IPS-11a (cell line): ENCODE results near the gene VOPP1.
"Not testable (repeated sequence)": the region's sequence is repeated elsewhere in the genome, so short reads cannot be mapped to it uniquely, and the experiment has no call there.

Source experiments
- H3K4me3 ChIP-seq: one replicate; pipeline ENCODE4 v1.5.1; 2013; ENCODE audit warnings: low read depth, low read length, control low read depth

The VOPP1 gene

DNA sequence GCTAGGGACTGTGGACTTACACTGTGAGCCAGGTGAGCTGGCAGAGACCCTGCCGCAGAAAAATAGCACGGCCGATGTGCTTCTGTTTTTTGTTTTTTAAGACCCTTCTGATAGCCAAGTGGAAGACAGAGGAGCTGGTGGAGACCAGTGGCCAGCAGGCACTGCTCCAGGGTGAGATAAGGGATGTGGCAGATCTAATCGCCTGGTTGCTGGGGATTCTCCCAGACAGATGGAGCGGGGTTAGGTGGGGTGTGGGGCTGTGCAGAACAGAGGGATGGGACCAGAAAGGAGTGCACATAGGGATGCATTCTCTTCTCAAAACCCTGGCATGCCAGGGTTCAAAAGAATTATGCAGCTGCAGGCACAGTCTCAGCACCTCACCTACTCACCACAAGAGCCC, 82.2 kb downstream of the VOPP1 start:
- H3K4me3 ChIP-seq = no peak overlapping the region

GRCh38 chr7:55489552-55489951, 82.8 kb downstream of the VOPP1 start:
- no peak overlapping the region for H3K4me3 ChIP-seq

GRCh38 chr7:55488804-55489340, 83.4 kb downstream of the VOPP1 start:
- H3K4me3 ChIP-seq = no peak overlapping the region

- no peak overlapping the region for H3K4me3 ChIP-seq
Observed at GRCh38 chr7:55488216-55488615, 84.1 kb downstream of the VOPP1 start.

DNA sequence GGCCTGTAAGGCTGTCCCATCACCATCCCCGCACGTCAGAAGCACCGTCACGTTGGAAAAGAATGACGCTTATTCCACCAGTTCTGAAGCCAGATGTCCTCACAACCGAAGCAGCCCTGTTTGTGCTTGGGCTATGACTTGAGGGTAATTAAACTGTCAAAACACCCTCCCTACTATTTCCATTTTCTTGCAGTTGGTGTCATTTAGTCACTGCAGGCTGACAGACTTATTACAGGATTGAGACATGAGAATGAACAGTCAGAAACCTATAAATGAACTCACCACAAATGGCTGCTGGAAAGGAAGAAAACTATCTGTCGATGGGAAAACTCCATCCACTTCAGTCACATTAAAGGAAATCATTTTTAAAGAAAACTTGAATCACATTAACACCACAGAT, 85.3 kb downstream of the VOPP1 start:
- no peak overlapping the region for H3K4me3 ChIP-seq

GRCh38 chr7:55486192-55486590, 86.1 kb downstream of the VOPP1 start:
- no peak overlapping the region for H3K4me3 ChIP-seq

GRCh38 chr7:55485501-55486191, 86.7 kb downstream of the VOPP1 start:
- H3K4me3 ChIP-seq = no peak overlapping the region

DNA sequence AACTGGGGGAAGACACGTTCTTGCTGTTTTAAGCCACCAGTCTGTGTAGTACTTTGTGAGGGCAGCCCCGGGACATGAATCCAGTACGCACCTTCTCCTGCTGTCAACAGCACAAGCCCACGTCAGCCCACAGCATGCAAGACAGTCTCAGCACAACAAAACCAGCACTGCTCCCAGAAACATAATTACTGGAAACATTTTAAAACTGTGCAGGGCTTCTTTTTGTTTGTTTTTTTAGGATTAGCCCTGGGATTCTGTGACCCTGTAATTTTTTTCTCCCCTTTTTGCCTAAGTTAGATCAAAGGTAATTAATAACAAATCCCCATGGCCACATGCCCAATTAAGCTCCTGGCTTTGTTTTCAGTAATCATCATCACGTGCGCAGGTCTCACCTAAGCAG, 87.5 kb downstream of the VOPP1 start:
- H3K4me3 ChIP-seq = no peak overlapping the region

- H3K4me3 ChIP-seq = no peak overlapping the region
Observed at GRCh38 chr7:55484241-55484640, 88.1 kb downstream of the VOPP1 start.

DNA sequence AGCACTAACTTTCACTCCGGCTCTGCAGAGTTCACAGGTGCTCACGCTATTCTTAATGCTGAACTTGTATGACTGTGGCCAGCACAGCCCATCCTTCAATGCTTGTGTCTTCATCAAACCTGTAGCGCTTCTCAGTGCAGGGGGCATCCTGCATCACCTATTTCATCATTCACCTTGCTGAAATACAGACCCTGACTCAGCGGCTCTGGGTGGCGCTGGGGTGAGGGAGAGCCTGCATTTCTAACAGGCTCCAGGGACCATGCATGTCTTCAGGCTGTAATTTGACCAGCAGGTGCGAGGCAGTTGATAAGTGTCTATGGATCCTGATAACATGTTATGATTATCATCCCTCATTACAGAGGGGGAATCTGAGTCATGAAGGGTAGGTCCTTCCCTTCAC, 89.3 kb downstream of the VOPP1 start:
- H3K4me3 ChIP-seq = no peak overlapping the region

GRCh38 chr7:55481155-55481554, 91.1 kb downstream of the VOPP1 start:
- no peak overlapping the region for H3K4me3 ChIP-seq

GRCh38 chr7:55478700-55479099, 93.6 kb downstream of the VOPP1 start:
- H3K4me3 ChIP-seq = no peak overlapping the region

GRCh38 chr7:55477781-55478374, 94.4 kb downstream of the VOPP1 start:
- no peak overlapping the region for H3K4me3 ChIP-seq

DNA sequence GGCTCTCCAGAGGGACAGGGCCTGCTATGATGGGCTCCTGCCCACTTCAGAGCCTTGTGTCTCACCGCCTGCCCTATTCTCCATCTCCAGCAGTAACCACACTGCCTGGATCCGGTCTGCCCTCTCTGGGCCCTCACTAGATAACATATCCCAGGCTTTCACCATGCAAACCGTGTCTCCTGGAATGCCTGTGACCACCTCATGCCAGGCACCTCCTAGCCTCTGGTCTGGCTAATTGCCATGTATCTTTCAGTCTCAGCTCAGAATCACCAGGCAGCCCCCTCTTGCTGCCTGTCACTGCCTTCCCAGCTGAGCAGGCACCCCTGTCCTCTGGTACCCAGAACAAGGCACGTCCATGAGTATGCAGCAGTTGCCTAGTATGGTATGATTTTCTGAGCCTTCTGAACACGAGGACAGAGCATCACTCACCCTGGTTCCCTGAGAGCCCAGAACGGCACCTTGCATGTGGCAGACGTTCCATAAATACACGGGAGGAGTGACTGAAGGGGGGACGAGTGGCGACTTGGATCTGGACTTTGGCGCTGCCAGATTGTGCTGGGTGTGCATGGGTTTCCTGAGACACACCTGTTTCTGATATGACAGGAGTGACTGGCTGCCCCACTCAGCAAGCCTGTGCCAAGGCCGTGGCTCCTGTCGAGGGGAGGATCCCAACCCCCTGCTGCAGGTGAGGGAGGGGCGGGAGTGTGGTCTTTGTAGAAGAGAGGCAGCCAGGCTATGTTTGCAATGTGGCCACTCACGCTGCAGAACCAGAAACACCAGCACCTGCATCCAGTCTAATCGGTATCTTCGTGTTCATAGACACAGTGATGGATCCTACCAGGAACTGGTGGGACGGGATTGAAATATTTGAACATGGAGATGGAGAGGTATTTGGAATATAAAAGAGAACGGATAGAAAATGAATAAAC, 95.2 kb downstream of the VOPP1 start:
- H3K4me3 ChIP-seq = no peak overlapping the region

DNA sequence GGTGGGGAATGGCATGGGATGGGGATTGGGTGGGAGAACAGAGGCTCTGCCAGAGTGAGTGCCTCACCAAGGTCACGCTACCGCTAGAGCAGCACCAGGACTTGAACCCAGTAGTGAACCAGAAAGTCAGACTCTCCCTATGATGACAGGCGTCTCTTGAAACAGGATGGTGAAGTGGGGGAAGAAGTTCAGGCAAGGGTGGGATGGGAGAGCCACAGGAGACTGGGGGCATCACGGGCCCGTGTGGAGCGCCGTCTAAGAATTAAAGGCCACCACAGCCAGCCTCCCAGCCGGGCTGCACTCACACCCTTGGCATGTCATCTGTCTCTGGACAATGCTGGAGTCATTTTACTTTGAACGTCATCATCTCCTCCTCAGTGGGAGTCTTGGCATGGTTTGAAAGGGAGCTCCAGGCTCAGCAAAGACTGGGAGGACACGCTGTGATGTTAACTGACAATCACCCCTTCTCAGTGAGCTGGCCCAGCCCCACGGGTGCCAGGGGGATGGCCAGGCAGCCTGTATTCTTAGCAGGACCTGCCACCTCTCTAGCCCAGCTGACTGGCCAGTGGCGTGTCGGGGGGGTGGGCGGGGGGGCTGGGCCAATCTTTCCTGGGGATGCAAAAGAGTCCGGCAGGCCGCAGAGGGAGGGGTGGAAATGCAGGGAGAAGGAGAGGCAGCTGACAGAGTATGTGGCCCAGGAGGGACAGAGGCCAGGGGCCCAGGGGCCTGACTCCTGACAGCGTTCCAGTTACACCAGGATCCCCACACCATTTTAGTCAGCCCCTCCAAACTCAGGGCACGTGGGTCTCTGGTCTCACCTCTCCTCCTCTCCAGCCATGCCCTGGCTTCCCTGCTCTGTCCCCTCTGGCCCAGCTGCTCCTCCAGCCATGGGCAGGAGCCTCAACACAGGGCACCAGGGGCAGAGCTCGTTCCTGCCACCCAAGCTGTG, 96.2 kb downstream of the VOPP1 start:
- H3K4me3 ChIP-seq = no peak overlapping the region

DNA sequence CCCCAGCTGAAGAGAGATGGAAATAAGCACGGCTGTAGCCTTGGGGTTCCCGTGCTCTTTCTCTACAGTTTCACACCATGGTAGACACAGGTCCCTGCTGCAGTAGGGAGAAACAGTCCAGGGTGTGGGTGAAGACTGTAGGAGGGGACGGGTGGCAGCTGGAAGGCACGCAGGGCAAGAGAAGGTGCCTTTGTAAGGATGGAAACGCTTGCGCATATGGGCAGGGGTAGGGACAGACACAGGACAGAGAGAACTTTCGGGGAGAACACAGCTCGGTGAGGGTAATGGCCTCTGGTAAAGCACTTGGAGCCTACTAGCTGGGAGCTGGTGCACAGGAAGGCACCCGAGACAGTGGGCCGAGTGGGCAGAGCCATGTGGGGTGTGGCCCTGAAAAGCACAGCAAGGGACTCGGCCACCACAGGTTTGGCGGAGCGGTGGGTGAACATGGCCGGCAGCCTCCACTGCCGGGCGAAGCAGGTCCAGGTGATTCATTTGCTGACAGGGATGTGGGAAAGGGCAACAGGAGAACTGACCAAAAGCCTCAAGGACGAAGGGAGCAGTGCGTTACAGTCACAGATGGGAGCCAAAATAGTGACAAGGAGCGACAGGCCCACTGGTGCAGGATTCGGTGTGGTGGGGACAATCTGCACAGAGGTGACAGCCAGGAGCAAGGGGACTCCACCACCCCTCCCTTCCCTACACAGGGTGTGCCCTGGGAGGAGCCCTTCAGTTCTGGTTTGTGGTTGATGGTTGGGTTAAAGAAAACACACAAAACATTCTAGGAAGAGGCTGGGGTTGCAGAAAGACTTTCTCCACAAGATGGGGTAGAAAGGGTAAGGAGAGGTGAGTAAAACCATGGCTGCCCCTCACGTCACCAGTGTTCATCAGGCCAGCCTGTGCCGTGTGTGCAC, 97.1 kb downstream of the VOPP1 start:
- H3K4me3 ChIP-seq = no peak overlapping the region

- H3K4me3 ChIP-seq = no peak overlapping the region
Observed at GRCh38 chr7:55473932-55474331, 98.4 kb downstream of the VOPP1 start.

DNA sequence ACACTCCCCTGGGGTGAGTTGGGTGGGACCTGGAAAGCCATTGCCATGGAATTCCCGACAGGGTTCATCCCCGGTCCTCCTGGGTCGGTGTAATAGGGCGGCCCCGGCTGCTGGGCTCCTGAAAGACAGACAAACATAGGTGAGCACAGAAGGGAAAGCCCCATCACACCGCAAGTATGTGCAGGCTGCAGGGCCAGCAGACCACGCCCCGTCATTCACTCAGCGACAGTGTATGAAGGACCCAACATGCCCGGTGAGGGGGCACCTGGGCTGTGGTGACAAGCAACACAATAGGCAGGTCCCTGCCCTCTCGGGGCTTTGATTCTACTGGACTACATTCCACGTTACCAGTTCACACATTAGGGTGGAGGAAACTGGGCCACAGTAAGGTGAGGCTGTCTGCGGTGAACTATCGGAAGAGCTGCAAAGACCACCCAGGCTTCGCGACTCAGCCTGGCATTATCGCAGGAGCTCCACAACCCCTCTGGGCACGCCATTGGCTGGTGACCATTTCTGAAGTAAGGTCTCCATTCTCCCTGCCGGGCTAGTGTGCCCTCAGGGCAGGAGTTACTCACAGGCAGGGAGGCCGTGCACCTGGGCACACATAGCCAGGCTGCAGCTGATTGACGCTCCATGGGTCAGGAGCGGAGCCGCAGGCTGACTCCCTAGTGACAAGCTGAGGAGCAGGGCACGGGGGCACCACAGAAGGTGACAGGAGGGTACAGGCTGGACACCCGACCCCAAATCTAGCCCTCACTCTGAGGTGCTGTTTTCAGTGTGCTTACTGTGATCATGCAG, 99.2 kb downstream of the VOPP1 start:
- no peak overlapping the region for H3K4me3 ChIP-seq

DNA sequence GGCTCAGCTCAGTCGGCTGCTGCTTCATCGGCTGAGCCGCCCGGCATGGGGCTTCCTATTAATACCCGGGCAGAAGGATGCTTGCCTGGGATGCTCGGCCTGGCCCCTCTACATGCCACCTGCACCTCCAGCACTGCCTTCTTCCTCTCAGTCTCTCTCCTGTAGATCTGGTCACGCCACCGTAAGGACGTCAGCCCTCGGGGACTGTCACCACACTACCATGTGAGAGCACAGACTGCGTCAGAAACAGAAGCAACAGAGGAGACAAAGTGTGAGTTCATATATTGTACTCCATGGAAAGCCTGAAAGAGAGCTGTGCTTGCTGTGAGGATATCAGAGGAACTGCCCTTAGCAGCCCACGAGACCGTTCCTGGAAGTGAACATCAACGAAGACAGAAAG, 99.9 kb downstream of the VOPP1 start:
- not testable (repeated sequence) for H3K4me3 ChIP-seq
